Pancreas (tissue), 10 donors: Measurements from ENCODE around the gene KCNMA1. TPM values are rescaled to one million over a fixed set of nuclear protein-coding genes. Genes with fewer than 3 reads are reported as not detected.

Experiments
- ATAC-seq, 4 donors: fragments of 200-7000 bp; cut with Tn5 transposase; one replicate each; pipeline versions ENCODE4 v1.8.0 to v1.9.1; 2020; ENCODE audit warnings: mild to moderate bottlenecking in 4 of 4, moderate library complexity in 4 of 4
- DNase-seq, 6 donors: peaks; one replicate each; pipeline ENCODE4 v3.0.0-alpha.2; 2020
- FAIRE-seq: peaks from 2 replicates; lab custom pipeline; 2012; peaks lifted over from hg19 to GRCh38; lab: Jason Lieb, UNC
- H3K27ac ChIP-seq, 4 donors: fragments of 200-600 bp; sonication (generic); 1 replicate in 3 of 4; 2 replicates in 1 of 4; pipeline versions ENCODE4 v1.5.0 to v1.8.0; 2020
- H3K27me3 ChIP-seq, 4 donors: fragments of 200-600 bp; one replicate each; pipeline ENCODE4 v1.8.0; 2021
- H3K36me3 ChIP-seq, 3 donors: fragments of 200-600 bp; sonication (generic) in 1 of 3; one replicate each; pipeline versions ENCODE4 v1.5.0 to v1.8.0; 2020 to 2021
- H3K4me1 ChIP-seq, 3 donors: fragments of 200-600 bp; one replicate each; pipeline ENCODE4 v1.8.0; 2021
- H3K4me3 ChIP-seq, 4 donors: fragments of 200-600 bp; sonication (generic) in 2 of 4; one replicate each; pipeline versions ENCODE4 v1.5.0 to v1.8.0; 2020 to 2021
- H3K9me3 ChIP-seq, 4 donors: fragments of 200-600 bp; one replicate each; pipeline ENCODE4 v1.8.0; 2021
- WGBS, 2 donors: extraction: QIAGEN DNeasy Blood & Tissue Kit; methylation state at CpG; one replicate each; pipeline ENCODE4 v1.1.7; 2013; 5-methylcytosine and 5-hydroxymethylcytosine counted together
- intact Hi-C, 3 donors: fragments of 100-400 bp; cut with DNase I; formaldehyde crosslinking; loops; one replicate each; pipeline versions ENCODE4 v1.11.1 to v1.14.2; 2022
- polyA plus RNA-seq, 2 donors: library from polyadenylated mRNA; stranded (reverse); fragments of 200-250 nt; gene quantifications; one replicate each; pipeline ENCODE4 v1.2.3, GENCODE V29; 2013
- total RNA-seq, 6 donors: library from RNA; stranded (reverse); fragmentation: NEBNext Ultra II Directional in 4 of 6; extraction: Animal tissue kit (Norgen Biotek cat#: 25700) in 4 of 6; gene quantifications; one replicate each; pipeline versions ENCODE4 v1.2.1 to v1.2.4, GENCODE V29; 2021 to 2023
- TF ChIP-seq, protein P1 (sequence below), 4 donors: fragments of 200-600 bp; sonication (generic) in 3 of 4; IDR thresholded peaks; one replicate each; pipeline versions ENCODE4 v1.5.0 to v1.8.0; 2021; ENCODE audit warnings: antibody characterized with exemption in 4 of 4
- donor health status: healthy with polysubstance abuse.
- donor health status: DM: no; HTN: no; CAD: no; lungs with moderate emphysema.
- donor health status: DM: no; HTN: no; CAD: no.
- donor health status: control.
- donor health status: control.
- donor health status: Bipolar disorder and iron deficiency.
- donor health status: DM: yes; HTN: yes; CAD: no.
- donor health status: DM: no; HTN: no; CAD: no.
- donor health status: DM: no; HTN: no; CAD: no.
- donor health status: DM: yes; HTN: yes; CAD: no.

Gene KCNMA1
- total and polyA plus RNA-seq, 8 donors, result 3.5 to 19.4 (median 9.3) TPM

DNA sequence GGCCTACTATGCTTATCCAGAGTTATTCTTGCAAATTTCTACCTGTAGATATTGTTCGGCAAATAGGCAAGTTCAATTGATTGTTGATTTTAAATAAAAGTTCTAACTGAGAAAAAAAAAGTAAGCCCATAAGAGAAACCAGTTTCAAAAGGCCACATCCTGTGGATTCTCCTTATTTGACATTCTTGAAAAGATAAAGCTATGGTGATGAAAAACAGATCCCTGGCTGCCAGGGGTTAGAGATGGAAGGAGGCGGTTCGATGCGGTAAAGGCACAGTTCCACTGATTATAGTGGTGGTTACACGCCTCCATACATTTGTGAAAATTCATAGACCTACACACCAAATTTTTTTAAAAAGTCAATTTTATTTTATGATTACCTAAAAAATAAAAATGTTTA is 347.8 kb downstream of the KCNMA1 start:
- WGBS, 2 donors, result 90 to 94% methylated on average over 5 of the region's 5 CpGs
- ATAC-seq (no peak), DNase-seq (no peak), FAIRE-seq (no peak)
- peaks cover 17 to 23% (median 17%) of the 10 kb centered on the region in 3 donors for H3K4me1 ChIP-seq
- no peak overlapping the region for H3K27ac ChIP-seq
- no peak overlapping the region for H3K4me3 ChIP-seq
- TF ChIP-seq, protein P1, sequence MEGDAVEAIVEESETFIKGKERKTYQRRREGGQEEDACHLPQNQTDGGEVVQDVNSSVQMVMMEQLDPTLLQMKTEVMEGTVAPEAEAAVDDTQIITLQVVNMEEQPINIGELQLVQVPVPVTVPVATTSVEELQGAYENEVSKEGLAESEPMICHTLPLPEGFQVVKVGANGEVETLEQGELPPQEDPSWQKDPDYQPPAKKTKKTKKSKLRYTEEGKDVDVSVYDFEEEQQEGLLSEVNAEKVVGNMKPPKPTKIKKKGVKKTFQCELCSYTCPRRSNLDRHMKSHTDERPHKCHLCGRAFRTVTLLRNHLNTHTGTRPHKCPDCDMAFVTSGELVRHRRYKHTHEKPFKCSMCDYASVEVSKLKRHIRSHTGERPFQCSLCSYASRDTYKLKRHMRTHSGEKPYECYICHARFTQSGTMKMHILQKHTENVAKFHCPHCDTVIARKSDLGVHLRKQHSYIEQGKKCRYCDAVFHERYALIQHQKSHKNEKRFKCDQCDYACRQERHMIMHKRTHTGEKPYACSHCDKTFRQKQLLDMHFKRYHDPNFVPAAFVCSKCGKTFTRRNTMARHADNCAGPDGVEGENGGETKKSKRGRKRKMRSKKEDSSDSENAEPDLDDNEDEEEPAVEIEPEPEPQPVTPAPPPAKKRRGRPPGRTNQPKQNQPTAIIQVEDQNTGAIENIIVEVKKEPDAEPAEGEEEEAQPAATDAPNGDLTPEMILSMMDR (IDR thresholded peaks at IDR 0.05), result no peak
- H3K9me3 ChIP-seq, result no peaks in the 10 kb centered on the region
- intact Hi-C loops, result no loop called here
- H3K36me3 ChIP-seq, result no peaks in the 10 kb centered on the region
- no peaks in the 10 kb centered on the region for H3K27me3 ChIP-seq

DNA sequence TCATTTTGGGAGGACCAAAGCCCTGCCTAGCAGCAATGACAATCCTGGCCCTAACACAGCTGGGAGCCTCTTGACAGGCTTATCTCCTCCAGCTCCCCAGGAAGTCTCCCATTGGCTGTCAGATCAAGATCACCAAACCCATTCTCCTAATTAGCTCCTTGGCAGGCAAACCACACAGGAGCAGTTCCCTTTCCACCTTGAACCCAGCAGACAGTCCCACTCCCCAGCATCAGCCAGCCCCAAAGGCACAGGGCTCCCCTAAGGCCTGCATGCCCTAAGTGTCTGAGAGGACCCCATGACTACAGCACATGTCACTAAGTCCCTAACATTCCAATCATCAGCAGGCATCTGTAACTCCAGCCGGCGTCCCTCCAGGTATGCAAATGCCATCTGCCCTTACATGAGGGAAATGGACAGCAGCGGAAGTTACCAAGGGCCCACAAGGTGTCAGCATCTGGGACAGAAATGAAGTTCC is 348.5 kb downstream of the KCNMA1 start:
- FAIRE-seq, result no peak
- intact Hi-C loops, result no loop called here
- no peak for ATAC-seq
- no peak for DNase-seq
- WGBS, 2 donors, result 85 to 90% methylated on average over 3 of the region's 3 CpGs
- Histone ChIP-seq H3K4me3 (no peak overlapping the region), H3K27ac (no peak overlapping the region), H3K9me3 (no peaks in the 10 kb centered on the region), H3K27me3 (no peaks in the 10 kb centered on the region), H3K4me1 (peaks cover 19 to 25% (median 20%) of the 10 kb centered on the region in 3 donors), H3K36me3 (no peaks in the 10 kb centered on the region)
- TF ChIP-seq, protein P1 (IDR thresholded peaks at IDR 0.05), result no peak

DNA sequence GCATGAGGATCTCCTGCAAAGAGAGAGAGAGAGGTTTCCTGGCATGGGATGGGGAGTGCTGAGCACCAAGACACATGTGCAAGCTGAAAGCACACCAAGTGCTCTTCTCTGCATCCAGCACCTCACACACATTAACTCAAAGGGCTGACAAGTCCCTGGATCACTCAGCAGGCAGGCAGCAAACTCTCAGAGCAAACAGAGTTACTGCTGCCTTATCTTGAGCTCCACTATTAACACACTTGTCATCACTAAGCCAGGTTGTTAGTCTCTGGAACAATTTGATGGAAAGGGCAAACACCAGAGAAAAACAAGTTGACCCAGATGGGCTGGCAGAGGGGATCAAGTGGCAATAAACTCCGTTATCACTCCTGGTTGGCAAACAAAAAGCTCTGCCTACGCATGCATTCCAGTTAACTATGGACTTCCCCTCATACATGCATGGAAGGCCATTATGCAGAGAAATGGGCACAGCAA is 349.9 kb downstream of the KCNMA1 start:
- WGBS, 2 donors, result 8 to 15% methylated on average over 2 of the region's 2 CpGs
- TF ChIP-seq, protein P1 (IDR thresholded peaks at IDR 0.05), result no peak
- Histone ChIP-seq H3K4me3 (no peak overlapping the region), H3K9me3 (no peaks in the 10 kb centered on the region), H3K4me1 (peaks cover 19 to 25% (median 20%) of the 10 kb centered on the region in 3 donors), H3K27me3 (no peaks in the 10 kb centered on the region), H3K36me3 (no peaks in the 10 kb centered on the region), H3K27ac (peak overlapping the region in 1 of 4 donors; percentile 42)
- FAIRE-seq, result no peak
- DNase-seq, result peak in 3 of 6 donors; percentile 27 to 45 (median 34)
- ATAC-seq, result peak; percentile 62 to 88 (median 85)
- intact Hi-C loops, result no loop called here

DNA sequence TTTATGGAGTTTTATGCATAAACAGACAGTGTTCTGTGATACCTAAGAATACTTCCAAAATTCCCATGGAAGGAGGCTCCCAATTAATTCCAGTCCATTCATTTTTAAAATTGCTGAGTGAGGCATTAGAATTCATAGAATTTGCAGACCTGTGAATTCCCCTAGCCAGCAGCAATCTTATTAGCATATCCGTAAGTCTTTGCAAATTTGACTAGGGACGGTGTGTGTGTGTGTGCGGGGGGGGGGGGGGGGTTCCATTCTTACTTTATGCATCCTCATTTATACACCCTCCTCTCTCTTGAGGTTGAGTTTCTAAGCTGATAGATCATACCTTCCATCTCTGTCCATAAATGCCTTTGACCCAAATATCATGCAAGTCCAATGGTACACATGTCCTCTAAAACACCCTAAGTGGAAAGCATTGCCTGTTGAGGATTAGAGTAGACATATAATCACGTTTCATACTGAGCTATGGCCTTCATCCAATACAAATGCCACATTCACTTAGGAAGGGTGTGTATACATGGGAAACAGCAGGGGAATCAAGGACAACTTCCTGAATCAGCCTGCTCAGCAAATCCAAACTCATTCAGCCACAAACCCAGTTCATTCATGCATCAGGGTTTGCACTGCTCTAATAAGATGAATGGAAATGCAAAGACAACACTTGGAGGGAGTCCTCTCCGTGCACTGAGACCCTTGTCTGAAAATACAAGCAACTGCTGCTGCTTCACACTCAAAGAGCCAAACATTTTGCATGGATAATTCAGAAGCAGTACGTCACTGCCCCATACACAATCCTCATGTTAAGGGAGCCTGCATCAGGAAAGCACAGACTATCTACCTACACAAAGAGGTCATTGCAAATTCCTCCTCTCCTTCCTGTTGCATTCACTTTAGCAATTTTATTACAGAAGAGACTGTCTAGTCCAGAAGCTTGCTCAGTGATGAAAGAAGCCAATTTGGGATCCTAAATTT is 350.8 kb downstream of the KCNMA1 start:
- no peaks in the 10 kb centered on the region for H3K9me3 ChIP-seq
- no peak overlapping the region for H3K4me3 ChIP-seq
- no peaks in the 10 kb centered on the region for H3K36me3 ChIP-seq
- intact Hi-C loops, result no loop called here
- FAIRE-seq (no peak), ATAC-seq (peak; percentile 23 to 61 (median 39)), DNase-seq (no peak)
- H3K27ac ChIP-seq, result no peak overlapping the region
- WGBS, 2 donors, result 61 to 67% methylated on average over 5 to 6 of the region's 6 CpGs
- TF ChIP-seq, protein P1 (IDR thresholded peaks at IDR 0.05), result no peak
- H3K4me1 ChIP-seq, result peaks cover 19 to 25% (median 20%) of the 10 kb centered on the region in 3 donors
- H3K27me3 ChIP-seq, result no peaks in the 10 kb centered on the region
